Pons (tissue), 1 donor: ENCODE data around the gene ELK3.
"Not testable (repeated sequence)": the region's sequence is repeated elsewhere in the genome, so short reads cannot be mapped to it uniquely, and the experiment has no call there.

Experiments
- DNase-seq: peaks from one replicate; pipeline ENCODE4 v3.0.0-alpha.2; 2016; ENCODE audit warnings: low spot score

Gene ELK3

GRCh38 chr12:96311191-96311590, 117.0 kb downstream of the ELK3 start:
- no peak for DNase-seq

DNA sequence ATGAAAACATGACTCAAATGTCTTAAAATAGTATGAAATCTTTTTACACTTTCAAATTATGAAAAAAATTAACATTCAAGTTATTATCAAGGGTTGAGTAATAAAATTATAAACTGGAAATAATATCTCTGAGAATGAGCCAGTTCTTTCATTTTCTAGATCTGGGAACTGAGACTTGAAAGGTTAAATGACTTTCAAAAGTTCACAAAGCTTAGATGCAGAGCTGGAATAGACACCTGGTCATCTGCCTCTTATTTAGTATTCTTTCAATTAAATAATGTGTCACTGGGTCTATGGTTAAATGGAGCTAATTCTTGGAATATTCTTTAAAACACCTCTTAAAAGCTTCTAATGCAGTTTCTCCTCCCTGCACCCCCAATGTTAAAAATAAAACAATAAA, 119.4 kb downstream of the ELK3 start:
- no peak for DNase-seq

- DNase-seq, result no peak
These were observed 120.5 kb downstream of the ELK3 start for GRCh38 chr12:96314723-96315122.

- DNase-seq, result not testable (repeated sequence)
These were observed 121.7 kb downstream of the ELK3 start for GRCh38 chr12:96315741-96316481.

DNA sequence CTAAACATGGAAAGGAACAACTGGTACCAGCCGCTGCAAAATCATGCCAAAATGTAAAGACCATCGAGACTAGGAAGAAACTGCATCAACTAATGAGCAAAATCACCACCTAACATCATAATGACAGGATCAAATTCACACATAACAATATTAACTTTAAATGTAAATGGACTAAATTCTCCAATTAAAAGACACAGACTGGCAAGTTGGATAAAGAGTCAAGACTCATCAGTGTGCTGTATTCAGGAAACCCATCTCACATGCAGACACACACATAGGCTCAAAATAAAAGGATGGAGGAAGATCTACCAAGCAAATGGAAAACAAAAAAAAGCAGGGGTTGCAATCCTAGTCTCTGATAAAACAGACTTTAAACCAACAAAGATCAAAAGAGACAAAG, 123.6 kb downstream of the ELK3 start:
- not testable (repeated sequence) for DNase-seq
